SK-N-MC (cell line): ENCODE measurements around the gene FHOD3.

Experiments
- EZH2 ChIP-seq: fragments of 200-600 bp; sonication (generic); IDR thresholded peaks from one replicate; pipeline ENCODE4 v1.6.1; 2017; ENCODE audit warnings: antibody characterized with exemption
- FOXP2 ChIP-seq: optimal IDR thresholded peaks from 2 replicates; pipeline ENCODE3; 2011; ENCODE audit warnings: mild to moderate bottlenecking, moderate library complexity; ENCODE audit not compliant: insufficient read depth; ENCODE audit errors: extremely low read length, control extremely low read depth
- POLR2AphosphoS5 ChIP-seq: IDR thresholded peaks from 2 replicates; pipeline ENCODE4 v1.6.1; 2012; ENCODE audit warnings: mild to moderate bottlenecking, low read depth, low read length, borderline replicate concordance

DNA sequence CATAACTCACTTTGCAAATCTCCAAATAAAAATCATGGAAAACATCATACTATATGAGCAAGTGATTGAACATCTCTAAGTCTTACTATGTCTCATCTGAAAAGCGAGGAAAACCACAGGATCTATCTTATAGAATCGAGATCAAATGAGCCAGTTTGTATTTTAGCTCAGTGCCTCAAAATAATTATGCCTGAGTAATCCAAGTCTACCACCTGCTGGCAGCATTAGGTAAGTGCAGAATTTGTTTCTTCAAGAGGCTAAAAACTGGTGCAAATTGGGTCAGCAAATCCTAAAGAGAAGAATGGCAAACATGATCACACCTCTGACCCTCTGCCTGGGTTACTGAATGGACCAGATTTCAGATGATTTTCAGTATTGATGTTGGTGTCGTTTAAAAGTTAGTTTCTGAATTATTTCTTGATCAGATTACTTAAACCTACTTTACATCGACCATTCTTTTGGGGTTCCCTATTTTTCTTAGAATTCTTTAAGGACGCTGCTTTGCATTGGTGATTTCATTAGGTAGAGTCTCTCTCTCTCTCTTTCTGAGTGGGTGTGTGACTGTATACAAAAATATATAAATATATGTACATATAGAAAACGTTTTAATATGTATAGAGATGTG, 12.7 kb upstream of the FHOD3 start:
- TF ChIP-seq EZH2, result no peak
- no peak for TF ChIP-seq POLR2AphosphoS5
- no peak for TF ChIP-seq FOXP2
